Ishikawa (cell line): ENCODE results near the gene DIS3L2.

ENCODE experiments used
- EGR1 ChIP-seq: IDR thresholded peaks from 2 replicates; pipeline ENCODE4 v1.6.1; 2012
- EP300 ChIP-seq: IDR thresholded peaks from 2 replicates; pipeline ENCODE4 v1.6.1; 2012; ENCODE audit warnings: borderline replicate concordance
- FOXM1 ChIP-seq: IDR thresholded peaks from 2 replicates; pipeline ENCODE4 v1.6.1; 2012; ENCODE audit warnings: low read depth, borderline replicate concordance
- NFIC ChIP-seq: IDR thresholded peaks from 2 replicates; pipeline ENCODE4 v1.6.1; 2012
- TAF1 ChIP-seq: IDR thresholded peaks from 2 replicates; pipeline ENCODE4 v1.6.1; 2012; ENCODE audit warnings: low read depth, mild to moderate bottlenecking
- TEAD4 ChIP-seq: IDR thresholded peaks from 2 replicates; pipeline ENCODE4 v1.6.1; 2012
- YY1 ChIP-seq: IDR thresholded peaks from 2 replicates; pipeline ENCODE4 v1.6.1; 2012; ENCODE audit warnings: low read depth
- ZBTB7A ChIP-seq: IDR thresholded peaks from 2 replicates; pipeline ENCODE4 v1.6.1; 2012; ENCODE audit warnings: low read depth
- TF ChIP-seq, protein P1 (sequence below): IDR thresholded peaks from 2 replicates; pipeline ENCODE4 v1.6.1; 2012
- TF ChIP-seq, protein P2 (sequence below): IDR thresholded peaks from 2 replicates; pipeline ENCODE4 v1.6.1; 2012; ENCODE audit warnings: low read depth, mild to moderate bottlenecking

DNA sequence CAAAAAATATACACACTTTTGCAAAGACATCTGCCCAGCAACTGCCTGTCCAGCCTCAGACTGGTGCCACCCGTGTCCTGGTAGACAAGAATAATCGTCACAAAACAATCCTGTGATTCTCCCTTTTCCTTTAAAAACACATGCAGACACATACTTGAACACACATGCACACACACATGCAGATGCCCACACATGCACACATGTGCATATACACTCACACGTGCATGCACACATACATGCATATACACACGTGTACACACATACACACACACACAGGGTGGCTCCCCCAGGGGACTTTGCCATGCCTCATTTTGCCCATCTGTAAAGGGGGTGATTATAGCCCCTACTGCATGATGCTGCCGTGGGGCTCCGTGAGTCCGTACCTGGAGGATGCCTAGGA is 392.1 kb downstream of the DIS3L2 start:
- TF ChIP-seq EP300 (no peak), TAF1 (no peak), YY1 (no peak), FOXM1 (no peak), ZBTB7A (no peak), TEAD4 (no peak), NFIC (no peak), EGR1 (no peak)
- TF ChIP-seq, protein P1, sequence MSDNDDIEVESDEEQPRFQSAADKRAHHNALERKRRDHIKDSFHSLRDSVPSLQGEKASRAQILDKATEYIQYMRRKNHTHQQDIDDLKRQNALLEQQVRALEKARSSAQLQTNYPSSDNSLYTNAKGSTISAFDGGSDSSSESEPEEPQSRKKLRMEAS: no peak
- TF ChIP-seq, protein P2, sequence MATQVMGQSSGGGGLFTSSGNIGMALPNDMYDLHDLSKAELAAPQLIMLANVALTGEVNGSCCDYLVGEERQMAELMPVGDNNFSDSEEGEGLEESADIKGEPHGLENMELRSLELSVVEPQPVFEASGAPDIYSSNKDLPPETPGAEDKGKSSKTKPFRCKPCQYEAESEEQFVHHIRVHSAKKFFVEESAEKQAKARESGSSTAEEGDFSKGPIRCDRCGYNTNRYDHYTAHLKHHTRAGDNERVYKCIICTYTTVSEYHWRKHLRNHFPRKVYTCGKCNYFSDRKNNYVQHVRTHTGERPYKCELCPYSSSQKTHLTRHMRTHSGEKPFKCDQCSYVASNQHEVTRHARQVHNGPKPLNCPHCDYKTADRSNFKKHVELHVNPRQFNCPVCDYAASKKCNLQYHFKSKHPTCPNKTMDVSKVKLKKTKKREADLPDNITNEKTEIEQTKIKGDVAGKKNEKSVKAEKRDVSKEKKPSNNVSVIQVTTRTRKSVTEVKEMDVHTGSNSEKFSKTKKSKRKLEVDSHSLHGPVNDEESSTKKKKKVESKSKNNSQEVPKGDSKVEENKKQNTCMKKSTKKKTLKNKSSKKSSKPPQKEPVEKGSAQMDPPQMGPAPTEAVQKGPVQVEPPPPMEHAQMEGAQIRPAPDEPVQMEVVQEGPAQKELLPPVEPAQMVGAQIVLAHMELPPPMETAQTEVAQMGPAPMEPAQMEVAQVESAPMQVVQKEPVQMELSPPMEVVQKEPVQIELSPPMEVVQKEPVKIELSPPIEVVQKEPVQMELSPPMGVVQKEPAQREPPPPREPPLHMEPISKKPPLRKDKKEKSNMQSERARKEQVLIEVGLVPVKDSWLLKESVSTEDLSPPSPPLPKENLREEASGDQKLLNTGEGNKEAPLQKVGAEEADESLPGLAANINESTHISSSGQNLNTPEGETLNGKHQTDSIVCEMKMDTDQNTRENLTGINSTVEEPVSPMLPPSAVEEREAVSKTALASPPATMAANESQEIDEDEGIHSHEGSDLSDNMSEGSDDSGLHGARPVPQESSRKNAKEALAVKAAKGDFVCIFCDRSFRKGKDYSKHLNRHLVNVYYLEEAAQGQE: no peak
